Daoy (cell line): ENCODE measurements around the gene BAIAP2. TPM values are rescaled to one million over a fixed set of nuclear protein-coding genes. Genes with fewer than 3 reads are reported as not detected.
"Not testable (repeated sequence)": the region's sequence is repeated elsewhere in the genome, so short reads cannot be mapped to it uniquely, and the experiment has no call there.

Experiments
- DNase-seq: peaks from one replicate; pipeline ENCODE4 v3.0.0-alpha.2; 2015; ENCODE audit warnings: low read depth
- total RNA-seq: library from RNA; depleted of rRNA; stranded (reverse); fragments of >200 nt; shearing (Covaris generic); gene quantifications from 2 replicates; pipeline ENCODE4 v1.2.3, GENCODE V29; 2014

The BAIAP2 gene
- total RNA-seq, 1 experiment from 2014 or later, result 65.6 TPM

DNA sequence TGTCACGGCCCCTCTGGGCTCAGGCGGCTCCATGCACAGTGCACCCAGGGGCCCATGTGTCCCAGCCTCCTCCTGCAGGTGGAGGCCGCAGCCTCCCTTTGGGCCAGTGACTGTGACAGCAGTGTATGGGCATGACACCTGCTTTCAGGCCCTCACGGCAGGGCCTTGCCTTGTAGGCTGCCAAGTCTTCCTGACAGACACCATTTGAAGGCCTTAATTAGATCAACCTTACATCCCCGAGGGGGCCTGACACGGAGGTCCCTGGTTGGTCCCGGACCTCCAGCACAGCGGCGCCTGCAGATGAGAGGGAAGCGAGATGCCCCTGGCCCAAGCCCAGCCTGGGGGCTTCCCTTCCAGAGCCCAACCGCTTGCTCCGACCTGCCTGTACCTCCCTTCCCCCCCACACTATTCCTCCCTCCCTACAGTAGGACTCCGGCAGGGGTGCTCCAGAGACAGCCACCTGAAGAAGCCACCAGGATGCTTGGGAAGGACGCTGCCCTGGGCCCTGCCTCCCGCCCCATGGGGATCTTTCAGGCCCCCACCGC is 31.9 kb downstream of the BAIAP2 start:
- DNase-seq, result no peak

DNA sequence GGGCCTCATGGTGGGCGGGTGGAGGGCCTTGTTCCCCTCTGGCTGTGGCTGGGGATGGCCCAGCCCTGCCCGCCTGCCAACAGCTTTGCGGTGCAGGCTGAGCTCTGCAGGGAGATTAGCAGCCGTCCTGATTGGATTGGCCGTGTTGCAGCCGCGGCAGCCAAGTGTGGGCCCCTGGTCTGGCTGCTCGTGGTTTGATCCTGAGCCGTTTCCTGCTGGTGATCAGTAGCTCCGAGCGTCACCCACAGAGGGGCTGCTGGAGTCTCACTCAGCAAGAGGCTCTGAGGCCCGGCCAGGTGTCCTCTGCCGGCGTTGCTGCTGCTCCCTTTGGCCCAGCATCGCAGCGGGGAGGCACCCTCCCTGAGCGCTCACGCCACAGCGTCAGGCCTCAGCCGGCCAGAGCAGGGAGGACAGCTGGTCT is 32.5 kb downstream of the BAIAP2 start:
- DNase-seq, result no peak

DNA sequence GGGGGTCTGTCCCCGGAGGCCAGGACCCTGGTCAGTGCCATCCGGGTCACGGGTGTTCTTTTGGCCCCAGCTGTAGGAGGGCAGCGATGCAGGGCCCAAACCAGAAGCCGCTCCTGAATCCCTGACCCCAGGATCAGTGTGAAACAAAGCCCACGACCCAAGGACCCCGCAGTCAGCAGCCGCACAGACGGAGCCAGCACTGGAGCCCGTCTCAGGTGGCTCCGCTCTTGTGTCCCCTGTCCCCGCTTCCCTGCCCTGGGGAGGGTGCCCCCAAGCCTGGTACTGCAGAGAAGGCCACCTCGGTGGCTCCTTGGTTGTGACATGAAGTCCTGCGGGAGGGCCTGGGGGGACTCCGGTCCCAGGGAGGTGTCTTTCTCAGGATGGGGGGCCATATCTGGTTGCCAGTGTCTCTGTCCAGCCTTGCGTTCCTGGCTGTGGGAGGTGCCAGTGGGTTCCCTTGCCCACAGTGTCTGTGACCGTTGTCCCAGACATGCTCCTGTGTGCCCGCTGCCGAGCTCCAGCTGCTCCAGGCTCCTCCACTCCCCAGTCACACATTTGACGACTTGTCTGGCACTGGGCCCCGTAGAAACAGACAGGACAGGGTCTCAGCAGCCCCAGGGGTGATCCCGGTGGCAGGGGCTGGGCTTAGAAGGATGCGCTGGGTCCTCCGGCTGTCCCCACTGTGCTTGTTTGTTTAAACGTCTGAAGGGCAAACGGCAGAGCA is 33.6 kb downstream of the BAIAP2 start:
- DNase-seq, result no peak

DNA sequence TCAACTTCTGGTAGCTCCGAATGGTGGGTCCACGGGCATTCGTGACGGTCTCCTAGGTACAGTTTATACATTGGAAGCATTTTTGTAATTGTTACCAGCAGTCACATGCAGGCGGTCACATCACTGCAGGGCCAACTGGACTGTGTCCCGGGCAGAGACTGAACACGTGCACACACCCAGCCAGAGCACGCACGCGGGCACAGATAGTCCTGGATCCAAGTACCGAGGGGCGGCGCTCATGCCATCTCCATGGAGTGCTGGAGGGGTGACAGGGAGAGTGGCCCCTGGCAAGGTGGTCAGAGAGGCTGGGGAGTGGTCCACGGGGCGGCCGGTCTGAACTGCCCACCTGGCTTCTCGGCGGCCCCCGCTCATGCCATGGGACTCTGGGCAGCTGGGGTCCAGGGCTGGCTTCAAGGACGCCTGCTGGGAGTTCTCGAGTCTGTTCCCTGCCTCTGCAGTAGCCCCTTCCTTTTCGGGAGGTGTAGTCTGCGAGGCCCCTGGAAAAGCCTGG is 34.2 kb downstream of the BAIAP2 start:
- no peak for DNase-seq

DNA sequence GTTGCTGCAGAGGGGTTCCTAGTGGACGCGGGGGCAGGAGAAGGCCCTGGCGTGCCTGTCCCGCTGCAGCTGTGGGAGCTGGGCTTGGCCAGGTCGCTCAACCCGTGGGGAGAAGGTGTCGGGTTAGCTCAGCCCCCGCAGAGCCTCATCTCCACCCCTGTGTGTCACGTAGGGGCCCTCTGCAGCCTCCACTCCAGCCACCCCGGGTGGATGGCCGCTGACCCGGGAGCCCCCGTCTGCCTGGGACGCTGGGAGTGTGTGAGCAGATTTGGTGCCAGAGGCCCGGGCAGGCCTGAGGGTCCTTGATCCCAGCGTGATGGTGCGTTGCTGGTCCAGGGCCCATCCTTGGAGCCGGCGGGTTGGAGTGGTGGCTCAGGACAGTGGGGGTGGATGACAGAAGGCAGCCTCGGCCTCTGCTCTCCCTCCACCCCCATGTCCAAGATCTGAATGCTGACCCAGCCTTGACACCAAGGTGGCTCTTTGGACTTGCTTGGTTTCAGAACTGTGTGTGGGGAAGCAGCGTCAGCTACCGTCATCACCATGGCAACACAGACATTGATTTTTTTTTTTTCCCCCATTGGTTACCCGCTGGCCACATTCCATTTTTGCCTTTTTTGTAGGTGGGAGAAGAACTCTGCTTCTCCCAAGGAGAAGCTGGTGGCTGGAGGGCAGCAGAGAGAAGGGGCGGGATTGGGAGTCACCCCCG is 35.7 kb downstream of the BAIAP2 start:
- no peak for DNase-seq

DNA sequence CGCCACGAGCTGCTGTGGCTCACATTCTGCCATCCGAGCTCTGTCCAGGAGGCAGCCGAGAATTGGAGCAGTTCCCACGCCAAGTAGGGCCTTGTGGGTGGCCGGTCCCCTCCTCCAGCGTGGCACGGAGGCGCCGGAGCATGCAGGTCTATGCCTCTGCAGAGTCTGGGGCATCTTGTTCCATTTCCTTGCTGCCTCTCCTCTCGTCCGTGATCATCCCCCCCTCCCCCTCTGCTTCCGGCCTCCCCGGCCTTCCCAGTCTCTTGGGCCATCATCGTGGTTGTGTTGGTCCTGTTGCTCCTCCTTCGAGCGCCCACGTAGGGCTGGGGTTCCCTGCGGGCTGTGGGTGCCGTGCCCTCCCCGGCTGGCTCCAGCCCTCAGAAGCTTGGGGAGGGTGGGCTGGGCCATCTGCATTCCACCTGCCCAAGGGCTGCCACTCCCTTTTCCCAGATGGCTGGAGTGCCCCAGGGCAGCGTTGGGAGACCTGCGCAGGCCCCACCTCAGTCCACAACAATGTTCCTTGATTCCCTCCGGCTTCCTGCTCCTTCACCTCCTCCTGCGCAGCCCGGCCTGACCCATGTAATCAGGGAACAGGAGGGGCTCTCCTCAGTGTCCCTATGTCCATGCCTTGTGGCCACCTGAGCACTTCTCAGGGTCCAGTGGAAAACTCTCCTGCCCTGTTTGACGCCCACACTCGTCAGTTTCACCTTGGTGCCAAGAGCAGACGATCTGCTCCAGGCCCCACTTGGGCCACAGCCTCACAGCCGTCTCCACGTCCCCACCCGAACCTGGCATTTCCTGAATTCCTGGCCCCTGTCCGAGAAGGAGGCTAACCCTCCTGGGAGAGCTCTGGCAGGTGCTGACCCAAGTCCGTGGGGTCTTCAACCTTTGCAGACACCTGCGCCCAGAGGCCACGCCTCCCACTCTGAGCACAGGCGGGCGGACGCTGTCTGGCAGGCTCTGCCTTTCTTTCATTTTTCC is 37.1 kb downstream of the BAIAP2 start:
- no peak for DNase-seq

GRCh38 chr17:81073967-81074839 is 39.3 kb downstream of the BAIAP2 start:
- DNase-seq, result no peak

GRCh38 chr17:81074875-81075274 is 39.9 kb downstream of the BAIAP2 start:
- no peak for DNase-seq

GRCh38 chr17:81075307-81075706 is 40.4 kb downstream of the BAIAP2 start:
- DNase-seq, result no peak

DNA sequence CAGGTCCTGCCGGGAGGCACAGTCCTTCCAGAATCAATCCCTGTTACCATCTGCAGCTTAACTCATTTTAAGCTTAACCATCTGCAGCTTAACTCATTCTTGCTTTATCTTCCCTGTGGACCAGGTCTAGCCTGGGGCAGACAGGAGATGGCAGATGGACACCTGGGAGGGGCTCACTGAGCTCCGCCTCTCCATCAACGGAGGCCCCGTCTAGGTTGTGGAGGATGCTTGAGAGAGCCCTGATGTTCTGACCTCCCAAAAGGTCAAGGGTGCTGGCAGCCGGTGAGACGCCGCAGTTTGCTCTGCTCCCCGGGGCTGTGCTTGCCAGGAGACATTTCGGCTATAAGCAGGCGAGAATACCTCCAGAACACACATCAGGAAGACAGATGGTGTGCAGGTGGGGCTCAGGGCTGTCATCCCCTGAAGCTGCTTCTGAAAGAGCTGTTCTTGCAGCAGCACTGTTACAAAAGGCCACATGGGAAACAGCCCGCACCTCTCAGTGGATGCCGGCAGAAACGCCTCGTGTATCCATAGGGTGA is 41.3 kb downstream of the BAIAP2 start:
- DNase-seq, result no peak

DNA sequence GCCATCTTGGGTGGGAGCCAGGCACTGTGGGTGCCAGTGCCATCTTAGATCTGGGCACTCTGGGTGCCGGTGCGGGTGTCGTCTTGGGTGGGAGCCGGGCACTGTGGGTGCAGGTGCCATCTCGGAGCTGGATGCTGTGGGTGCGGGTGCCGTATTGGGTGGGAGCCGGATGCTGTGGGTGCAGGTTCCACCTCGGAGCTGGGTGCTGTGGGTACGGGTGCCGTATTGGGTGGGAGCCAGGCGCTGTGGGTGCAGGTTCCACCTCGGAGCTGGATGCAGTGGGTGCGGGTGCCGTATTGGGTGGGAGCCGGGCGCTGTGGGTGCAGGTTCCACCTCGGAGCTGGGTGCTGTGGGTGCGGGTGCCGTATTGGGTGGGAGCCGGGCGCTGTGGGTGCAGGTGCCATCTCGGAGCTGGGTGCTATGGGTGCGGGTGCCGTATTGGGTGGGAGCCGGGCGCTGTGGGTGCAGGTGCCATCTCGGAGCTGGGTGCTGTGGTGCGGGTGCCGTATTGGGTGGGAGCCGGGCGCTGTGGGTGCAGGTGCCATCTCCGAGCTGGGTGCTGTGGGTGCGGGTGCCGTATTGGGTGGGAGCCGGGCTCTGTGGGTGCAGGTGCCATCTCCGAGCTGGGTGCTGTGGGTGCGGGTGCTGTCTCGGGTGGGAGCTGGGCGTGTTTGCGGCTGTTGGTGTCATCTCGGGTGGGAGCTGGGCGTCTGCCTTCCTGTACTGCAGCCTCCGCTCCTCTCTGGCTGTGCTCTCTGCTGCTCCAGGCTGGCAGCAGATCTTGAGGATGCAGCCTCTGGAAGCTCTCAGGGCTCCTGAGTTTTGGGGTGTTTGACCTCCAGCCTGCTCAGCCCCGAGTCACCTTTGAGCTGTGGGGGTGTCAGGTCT is 43.3 kb downstream of the BAIAP2 start:
- DNase-seq, result not testable (repeated sequence)

GRCh38 chr17:81080019-81080418 is 45.1 kb downstream of the BAIAP2 start:
- no peak for DNase-seq

GRCh38 chr17:81081222-81082176 is 46.5 kb downstream of the BAIAP2 start:
- no peak for DNase-seq

GRCh38 chr17:81082177-81083073 is 47.5 kb downstream of the BAIAP2 start:
- DNase-seq, result no peak

DNA sequence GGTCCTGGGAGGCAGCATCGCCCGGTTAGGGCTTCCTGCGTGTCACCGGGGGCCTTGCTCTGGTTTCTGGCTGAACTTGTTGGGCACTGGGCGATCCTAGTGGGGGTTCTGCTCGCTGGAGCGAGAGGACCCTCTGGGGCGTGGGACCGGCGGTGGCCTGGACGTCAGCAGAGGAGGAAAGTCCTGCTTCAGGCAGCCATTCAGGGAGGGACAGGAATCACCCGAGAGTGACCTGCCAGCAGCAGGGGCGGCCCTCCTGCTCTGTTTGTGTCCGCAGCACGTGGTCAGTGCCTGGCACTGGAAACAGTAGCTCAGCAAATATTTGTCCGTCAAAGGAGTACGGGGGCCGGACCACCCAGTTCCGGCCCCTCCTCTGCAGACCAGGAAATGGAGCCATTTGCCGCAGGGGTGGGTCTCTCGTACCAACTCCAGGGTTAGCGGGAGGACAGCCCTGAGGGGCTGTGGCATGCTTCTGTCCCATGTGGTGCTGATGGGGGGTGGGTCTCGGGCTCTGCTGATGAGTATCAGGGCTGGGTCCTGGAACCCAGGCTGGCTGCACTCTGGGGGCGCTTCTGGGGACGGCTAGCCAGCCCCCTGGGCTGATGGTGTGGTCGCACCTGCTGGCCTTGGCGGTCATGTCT is 48.3 kb downstream of the BAIAP2 start:
- DNase-seq, result no peak

GRCh38 chr17:81084680-81085419 is 49.9 kb downstream of the BAIAP2 start:
- DNase-seq, result no peak
